Caki2 (cell line): ENCODE measurements around the gene ZBED4. TPM values are rescaled to one million over a fixed set of nuclear protein-coding genes. Genes with fewer than 3 reads are reported as not detected.

Experiments used
- DNase-seq: peaks from one replicate; pipeline ENCODE4 v3.0.0-alpha.2; 2015; ENCODE audit warnings: low read depth
- in situ Hi-C: cut with HindIII; loops from 2 replicates; pipeline ENCODE4 v1.10.0; 2016; ENCODE audit warnings: low sequenced_read_pairs, low pct_unique_long_range_greater_than_20kb, mixed read lengths
- total RNA-seq: library from RNA; depleted of rRNA; stranded (reverse); fragments of >200 nt; shearing (Covaris generic); gene quantifications from 2 replicates; pipeline ENCODE4 v1.2.3, GENCODE V29; 2014; ENCODE audit warnings: low replicate concordance

The ZBED4 gene
- total RNA-seq, 1 experiment from 2014 or later, result 8.8 TPM

DNA sequence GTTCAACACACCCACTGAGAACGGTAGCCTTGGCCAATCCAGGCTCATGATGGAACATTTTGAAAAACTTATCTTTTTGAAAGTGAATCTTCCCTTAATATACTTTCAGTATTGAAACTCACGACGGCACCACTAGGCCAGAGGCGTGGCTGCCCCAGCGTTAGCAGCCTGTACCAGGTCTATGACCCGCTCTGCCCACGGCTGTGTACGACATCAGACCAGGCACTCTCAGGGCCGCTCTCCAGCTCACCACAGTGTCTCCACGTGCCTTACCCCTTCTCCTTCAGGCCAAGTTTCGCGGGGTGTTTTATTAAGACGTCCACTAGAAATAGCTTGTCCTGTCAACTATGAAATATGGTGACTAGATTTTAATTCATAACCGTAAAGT lies 33.4 kb downstream of the ZBED4 start:
- in situ Hi-C loops, result no loop called here
- DNase-seq, result no peak

- in situ Hi-C loops, result no loop called here
- DNase-seq, result no peak
These were observed 34.1 kb downstream of the ZBED4 start for GRCh38 chr22:49887702-49888101.

DNA sequence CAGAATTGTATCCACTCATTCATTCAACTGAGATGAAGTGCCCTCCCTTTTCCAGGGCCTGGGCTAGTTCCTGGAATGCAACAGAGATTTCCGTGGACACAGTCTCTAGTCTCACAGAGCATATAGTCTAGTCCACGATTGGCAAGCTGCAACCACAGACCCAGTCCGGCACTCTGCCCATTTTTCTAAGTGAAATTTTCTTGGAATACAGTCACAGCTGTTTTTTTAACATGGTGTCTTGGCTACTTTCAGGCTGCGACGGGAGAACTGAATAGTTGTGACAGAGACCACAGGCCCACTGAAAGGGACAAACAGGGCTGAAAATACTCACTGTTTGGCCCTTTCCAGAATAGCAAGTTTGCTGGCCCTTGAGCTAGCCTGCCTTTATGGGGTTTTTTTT lies 35.4 kb downstream of the ZBED4 start:
- in situ Hi-C loops, result no loop called here
- DNase-seq, result no peak

DNA sequence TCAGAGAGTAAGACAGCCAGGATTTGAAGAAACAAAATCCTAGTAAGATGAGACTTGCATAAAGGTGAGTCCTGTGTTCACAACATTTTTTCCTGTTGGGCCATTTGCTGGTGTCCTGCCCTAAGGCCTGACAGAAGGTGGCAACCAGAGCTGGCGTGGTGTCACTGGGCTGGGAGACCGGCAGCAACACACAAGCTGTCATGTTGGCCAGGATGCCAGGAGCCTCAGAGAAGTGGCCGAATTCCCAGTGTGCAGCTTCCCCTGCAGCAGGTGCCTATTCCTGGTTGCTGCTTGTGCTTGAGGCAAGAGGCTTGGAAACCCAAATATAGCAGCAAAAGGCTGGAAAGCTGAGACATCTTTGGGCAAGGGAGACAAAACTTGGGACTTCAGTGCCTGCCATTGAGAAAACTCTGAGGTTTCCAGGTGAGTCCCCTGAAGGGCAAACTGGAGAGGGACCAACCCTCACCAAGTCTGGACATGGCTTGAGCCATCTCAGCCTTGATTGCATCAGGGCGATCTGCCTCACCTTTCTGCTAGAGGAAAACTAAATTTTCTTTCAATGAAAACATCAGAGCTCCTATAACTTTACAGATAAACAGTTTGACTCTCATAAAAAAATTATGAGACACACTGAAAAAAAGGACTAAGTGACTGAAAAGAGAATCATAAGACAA lies 38.7 kb downstream of the ZBED4 start:
- in situ Hi-C loops, result no loop called here
- no peak for DNase-seq

DNA sequence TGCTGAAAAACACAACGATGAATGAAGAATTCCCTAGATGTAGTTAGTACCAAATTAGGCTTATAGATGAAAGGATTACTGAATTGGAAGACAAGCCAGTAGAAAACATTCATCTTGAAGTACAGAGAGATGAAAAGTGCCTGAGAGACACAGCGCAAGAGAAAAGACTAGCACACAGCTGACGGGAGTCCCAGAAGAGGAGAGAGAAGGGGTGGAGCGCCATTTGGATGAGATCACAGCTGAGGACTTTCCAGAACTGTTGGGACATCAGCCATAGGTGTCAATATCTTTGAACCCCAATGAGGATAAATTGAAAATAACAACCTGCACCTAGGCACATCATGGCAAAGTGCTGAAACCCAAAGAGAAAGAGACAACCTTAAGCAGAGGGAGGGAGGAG lies 39.4 kb downstream of the ZBED4 start:
- no peak for DNase-seq
- in situ Hi-C loops, result no loop called here

DNA sequence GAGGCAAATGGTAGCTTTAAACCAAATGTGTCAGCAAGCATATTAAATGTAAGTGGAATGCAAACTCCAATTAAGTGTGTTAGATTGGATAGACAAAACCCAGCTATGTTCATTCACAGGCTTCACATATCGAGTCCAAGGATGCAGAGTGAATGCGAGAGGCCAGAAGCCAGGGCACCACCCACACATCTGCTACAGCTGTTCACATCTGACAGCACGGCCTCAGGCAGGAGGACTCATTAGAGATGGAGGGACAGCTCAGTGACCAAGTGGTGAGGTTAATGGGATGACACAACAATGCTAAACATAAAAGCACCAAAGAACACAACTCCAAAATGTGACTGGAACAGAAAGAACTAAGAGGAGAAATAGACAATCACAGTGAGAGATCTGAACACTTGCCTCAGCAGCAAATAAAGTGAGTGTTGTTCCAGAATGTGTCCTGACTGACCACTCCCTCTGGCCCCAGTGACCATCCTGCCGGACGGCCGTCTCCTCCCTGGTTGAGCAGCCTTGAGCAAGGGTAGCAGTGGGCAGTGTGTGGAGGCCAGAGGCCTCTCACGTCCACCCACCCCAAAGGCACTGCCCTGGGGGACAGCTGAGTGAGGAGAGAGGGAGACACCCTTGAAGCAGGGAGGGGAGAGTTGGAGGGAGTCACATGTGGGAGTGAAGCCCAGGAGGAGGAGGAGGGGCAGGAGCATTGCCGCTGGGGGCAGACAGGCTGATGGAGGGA lies 40.8 kb downstream of the ZBED4 start:
- in situ Hi-C loops, result no loop called here
- DNase-seq, result no peak

- no peak for DNase-seq
- in situ Hi-C loops, result no loop called here
These were observed 42.6 kb downstream of the ZBED4 start for GRCh38 chr22:49896201-49896600.

DNA sequence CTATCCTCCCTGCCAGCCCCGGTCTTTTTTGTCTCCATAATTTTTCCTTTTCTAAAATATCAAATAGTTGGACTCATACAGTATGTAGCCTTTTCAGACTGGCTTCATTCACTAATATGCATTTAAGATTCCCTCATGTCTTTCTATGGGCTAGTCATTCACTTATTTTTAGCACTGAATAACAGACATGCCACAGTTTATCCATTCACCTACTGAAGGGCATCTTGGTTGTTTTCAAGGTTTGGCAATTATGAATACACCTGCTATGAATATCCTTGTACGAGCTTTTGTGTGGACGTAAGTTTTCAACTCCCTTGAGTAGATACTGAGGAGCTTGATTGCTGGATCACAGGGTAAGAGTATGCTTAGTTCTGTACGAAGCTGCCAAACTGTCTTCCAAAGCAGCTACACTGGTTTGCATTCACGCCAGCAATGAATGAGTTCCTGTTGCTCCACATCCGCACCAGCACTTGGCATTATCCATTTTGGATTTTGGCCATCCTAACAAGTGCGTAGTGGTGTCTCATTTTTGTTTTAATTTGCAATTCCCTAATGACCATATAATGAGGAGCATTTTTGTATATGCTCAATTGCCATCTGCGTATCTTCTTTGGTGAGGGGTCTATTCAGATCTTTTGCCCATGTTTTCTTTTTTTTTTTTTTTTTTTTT lies 43.5 kb downstream of the ZBED4 start:
- in situ Hi-C loops, result no loop called here
- DNase-seq, result no peak

DNA sequence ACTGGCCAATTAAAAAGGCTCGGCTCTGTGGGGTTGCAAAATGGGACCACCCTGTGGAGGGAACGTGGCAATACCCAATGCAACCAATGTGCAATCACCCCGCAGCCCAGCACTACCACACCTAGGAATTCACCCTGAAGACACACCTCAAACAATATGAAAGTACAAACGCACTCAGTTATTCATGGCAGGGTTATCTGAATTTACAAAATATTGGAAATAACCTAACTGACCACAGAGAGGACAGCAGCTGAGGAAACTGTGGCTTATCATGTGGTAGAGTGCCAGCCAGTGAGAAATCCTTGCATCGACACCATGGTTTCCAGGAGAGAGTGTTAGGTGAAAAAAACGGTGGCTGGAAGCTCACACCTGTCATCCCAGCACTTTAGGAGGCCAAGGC lies 45.9 kb downstream of the ZBED4 start:
- no peak for DNase-seq
- in situ Hi-C loops, result no loop called here

GRCh38 chr22:49900441-49901230 lies 47.0 kb downstream of the ZBED4 start:
- DNase-seq, result no peak
- in situ Hi-C loops, result no loop called here

GRCh38 chr22:49901457-49901856 lies 47.8 kb downstream of the ZBED4 start:
- in situ Hi-C loops, result no loop called here
- no peak for DNase-seq

- no peak for DNase-seq
- in situ Hi-C loops, result no loop called here
These were observed 49.8 kb downstream of the ZBED4 start for GRCh38 chr22:49903322-49904039.

- in situ Hi-C loops, result no loop called here
- DNase-seq, result no peak
These were observed 50.4 kb downstream of the ZBED4 start for GRCh38 chr22:49904040-49904369.

GRCh38 chr22:49905465-49905864 lies 51.8 kb downstream of the ZBED4 start:
- DNase-seq, result no peak
- in situ Hi-C loops, result no loop called here

- in situ Hi-C loops, result no loop called here
- no peak for DNase-seq
These were observed 52.6 kb downstream of the ZBED4 start for GRCh38 chr22:49906071-49906798.

DNA sequence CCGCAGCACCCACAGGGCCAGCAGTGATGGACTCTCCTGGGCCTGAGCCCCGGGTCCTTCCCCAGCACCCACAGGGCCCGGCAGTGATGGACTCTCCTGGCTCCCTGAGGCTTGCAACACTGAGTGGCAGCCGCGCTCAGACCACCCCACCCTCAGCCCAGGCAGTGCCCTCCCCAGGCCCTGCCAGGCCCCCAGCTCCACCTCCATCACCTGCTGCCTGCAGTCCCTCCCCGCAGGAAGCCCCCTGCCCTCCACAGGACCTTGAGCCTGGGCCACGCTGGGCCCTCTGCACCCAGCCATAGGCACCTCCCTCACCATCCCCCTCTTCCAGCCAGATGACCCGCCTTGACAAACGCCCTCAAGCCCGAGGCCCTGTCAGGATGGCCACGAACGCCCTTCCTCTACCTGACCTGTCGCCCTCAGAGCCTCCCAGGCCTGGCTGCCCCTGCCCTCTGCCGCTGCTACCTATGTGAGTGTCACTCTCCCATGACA lies 53.2 kb downstream of the ZBED4 start:
- no peak for DNase-seq
- in situ Hi-C loops, result no loop called here

DNA sequence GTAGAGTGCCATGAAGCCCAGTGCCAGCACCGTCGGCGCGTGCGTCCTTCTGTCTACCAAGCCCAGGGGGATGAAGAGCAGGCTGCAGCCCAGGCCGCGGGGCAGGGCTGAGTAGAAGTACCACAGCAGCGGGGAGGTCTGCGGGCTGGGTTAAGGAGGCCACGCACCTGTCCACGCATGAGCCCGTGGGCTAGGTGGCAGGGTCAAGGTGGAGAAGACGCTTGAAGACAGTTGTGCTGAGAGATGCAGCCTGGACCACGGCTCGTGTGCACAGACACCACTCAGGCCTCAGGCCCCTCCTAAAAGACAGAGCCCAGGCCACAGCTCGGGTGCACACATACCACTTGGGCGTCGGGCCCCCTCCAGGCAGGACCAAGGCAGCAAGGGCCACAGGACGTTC lies 54.2 kb downstream of the ZBED4 start:
- in situ Hi-C loops, result no loop called here
- no peak for DNase-seq
